Subcutaneous adipose tissue (tissue), 4 donors: ENCODE measurements around the gene ARHGAP1. TPM values are rescaled to one million over a fixed set of nuclear protein-coding genes. Genes with fewer than 3 reads are reported as not detected.

ENCODE experiments used
- total RNA-seq, 4 donors: library from RNA; depleted of rRNA; stranded (reverse); fragments of >200 nt; gene quantifications; one replicate each; pipeline ENCODE4 v1.1.0, GENCODE V29; 2016
- TF ChIP-seq, protein P1 (sequence below): fragments of 450-650 bp; IDR thresholded peaks from one replicate; pipeline ENCODE4 v1.5.1; 2016; ENCODE audit warnings: low read depth, mild to moderate bottlenecking, control low read depth, antibody characterized with exemption, moderate library complexity

ARHGAP1 gene
- 10 to 100 TPM; 45.2 to 64.2 (median 52.9) TPM for total RNA-seq

DNA sequence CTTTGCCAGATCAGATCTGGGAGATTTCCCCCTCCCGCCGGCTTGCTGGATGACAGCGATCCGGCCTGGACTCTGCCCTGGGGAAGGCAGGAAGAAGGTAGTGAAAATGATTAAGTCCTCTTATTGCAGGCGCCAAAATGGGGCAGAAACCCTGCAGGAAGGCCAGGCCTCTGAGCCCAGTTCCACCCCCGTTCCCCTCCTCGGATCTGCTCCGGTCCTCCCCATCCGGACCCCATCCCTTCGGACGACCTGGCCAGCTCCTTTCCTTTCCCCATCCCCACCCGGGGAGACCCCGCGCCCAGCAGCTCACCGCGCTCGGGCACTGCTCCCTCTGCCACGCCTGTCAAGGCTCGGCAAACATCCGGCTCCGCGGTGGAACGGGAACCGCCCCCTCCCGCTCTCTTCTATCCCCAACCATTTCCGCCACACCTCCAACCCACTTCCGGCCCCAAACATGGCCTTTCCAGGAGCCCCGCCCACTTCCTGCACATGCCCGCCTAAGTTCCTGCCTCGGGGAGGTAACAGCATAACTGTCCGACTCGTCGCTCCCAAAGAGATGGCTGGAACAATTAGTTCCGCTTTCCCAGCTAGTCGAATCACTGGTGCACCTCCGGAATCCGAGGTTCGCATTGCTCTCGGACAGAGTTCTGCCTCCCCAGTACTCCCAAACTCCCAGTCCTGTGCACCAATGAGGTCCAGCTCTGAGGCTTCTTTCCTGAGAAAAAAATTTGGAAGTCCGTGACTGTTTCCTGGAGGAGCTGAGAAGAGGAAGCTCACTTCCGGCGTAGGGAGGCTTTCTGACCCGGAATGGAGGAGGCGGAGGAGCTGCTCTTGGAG is at the start of gene ARHGAP1, which contains the start of gene ZNF408:
Gene ARHGAP1 (minus strand): TSS at position 379 of the 837 bp plus-strand sequence. CDS start 4,512 bp downstream, outside the sequence.
Gene ZNF408 (plus strand): TSS at position 791 of the 837 bp plus-strand sequence. CDS start 17 bp downstream, at position 808.
- TF ChIP-seq, protein P1, sequence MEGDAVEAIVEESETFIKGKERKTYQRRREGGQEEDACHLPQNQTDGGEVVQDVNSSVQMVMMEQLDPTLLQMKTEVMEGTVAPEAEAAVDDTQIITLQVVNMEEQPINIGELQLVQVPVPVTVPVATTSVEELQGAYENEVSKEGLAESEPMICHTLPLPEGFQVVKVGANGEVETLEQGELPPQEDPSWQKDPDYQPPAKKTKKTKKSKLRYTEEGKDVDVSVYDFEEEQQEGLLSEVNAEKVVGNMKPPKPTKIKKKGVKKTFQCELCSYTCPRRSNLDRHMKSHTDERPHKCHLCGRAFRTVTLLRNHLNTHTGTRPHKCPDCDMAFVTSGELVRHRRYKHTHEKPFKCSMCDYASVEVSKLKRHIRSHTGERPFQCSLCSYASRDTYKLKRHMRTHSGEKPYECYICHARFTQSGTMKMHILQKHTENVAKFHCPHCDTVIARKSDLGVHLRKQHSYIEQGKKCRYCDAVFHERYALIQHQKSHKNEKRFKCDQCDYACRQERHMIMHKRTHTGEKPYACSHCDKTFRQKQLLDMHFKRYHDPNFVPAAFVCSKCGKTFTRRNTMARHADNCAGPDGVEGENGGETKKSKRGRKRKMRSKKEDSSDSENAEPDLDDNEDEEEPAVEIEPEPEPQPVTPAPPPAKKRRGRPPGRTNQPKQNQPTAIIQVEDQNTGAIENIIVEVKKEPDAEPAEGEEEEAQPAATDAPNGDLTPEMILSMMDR: no peak

DNA sequence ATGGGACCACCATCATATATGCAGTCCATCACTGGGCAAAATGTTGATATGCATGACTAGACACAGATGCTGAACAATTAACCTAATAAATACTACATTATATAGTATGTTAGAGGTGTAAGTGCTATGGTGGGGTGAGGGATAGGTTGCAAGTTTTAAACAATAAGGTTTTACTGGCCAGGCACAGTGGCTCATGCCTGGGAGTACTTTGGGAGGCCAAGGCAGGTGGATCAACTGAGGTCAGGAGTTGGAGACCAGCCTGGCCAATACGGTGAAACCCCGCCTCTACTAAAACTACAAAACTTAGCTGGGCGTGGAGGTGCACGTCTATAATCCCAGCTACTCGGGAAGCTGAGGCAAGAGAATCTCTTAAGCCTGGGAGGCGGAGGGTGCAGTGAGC is 46.7 kb upstream of the ARHGAP1 start:
- TF ChIP-seq, protein P1: no peak

DNA sequence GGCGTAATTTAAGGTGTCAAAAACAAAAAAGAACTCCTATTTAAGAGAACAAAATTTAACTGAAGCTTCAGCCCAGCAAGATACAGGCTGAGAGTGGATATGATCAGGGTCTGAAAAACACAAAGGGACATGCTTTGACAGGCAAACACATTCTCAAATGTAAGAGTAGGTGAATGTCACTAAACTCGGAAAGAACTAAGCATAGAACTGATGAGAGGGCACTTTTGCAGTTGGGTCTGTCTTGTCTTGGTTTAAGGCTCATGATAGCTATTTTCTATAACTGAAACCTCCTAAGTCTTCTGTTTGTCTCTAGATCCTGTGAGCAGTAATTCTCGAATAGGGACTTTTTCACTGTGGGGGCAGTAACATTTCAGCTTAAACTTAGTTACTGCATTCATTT is 45.6 kb upstream of the ARHGAP1 start:
- TF ChIP-seq, protein P1: no peak

DNA sequence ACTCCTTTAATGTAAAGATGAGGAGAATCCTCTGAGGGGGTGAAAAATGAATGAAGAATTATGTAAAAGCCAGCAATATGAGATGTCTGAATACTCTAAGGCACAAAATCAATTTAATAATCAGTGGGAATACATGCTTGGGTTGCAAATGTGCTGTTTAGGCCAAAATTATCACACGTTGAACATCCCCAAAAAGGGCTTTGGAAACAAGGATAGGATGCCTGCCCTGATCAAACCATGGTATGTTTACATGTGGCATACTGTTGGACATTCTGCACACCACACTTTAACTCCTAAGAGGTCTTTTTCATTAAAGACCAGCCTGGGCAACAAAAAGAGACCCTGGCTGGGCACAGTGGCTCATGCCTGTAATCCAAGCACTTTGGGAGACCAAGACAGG is 44.9 kb upstream of the ARHGAP1 start:
- TF ChIP-seq, protein P1: no peak

DNA sequence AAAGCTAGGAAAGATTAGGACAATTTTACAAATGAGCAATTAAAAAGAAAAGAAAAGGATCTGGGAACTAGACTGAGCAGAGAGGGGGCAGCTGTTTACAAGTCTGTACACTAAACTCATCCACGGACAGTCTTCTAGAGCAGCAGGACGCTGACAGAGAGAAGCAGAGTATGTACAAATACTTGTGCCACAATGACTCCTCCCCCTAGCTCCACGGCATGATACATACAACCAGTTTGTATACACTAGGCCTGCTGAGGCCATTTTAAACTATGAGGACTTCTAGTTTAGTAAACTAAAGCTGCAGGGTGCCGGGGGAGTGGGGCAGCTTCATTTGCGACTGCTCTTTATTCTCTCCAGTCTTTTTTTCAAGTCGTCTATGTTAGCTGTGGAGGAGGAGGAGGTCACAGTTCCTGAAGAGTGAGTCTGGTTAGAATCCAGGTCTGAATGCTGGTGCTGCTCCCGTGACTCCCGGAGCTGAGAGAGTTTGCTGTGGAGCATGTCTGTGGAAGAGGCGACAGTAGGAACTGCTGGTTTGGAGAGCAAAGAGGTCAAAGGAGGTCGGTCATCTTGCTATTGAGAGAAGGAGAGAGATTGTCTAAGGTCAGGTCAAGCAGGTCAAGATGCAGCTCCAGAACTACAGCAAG is 43.4 kb upstream of the ARHGAP1 start:
- TF ChIP-seq, protein P1: no peak

DNA sequence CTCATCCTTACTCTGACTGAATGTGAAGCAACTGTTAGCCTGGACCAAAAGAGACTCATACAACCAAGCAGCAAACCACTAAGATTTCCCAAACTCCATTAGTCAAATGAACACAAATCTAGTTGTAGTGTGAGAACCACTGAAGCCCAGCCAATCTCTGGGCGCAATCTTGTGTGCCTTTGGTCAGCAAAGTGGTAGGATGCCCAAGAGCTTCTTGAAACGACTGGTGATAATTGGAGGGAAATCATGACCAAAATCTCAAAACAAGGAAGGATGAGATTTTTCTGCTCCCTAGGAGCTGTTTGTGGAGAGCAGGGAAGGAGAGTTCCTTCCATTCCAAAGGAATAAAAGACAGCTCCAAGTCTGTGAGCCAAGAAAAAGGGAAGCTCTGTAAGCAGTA is 42.6 kb upstream of the ARHGAP1 start:
- TF ChIP-seq, protein P1: no peak
